HepG2 (cell line): ENCODE results near the gene AHNAK. TPM values are rescaled to one million over a fixed set of nuclear protein-coding genes. Genes with fewer than 3 reads are reported as not detected.
A peak's percentile ranks its signal among the peaks of the same experiment; 100 is the strongest.

Source experiments
- ARNT2 ChIP-seq: sonication (generic); formaldehyde crosslinking; IDR thresholded peaks from 2 replicates; pipeline ENCODE4 v1.8.0; 2022; ENCODE audit warnings: mild to moderate bottlenecking, low read depth, missing genetic modification reagents, moderate library complexity
- CBX1 ChIP-seq: IDR thresholded peaks from one replicate; pipeline ENCODE4 v1.6.1; 2016; ENCODE audit warnings: antibody characterized with exemption, low read depth
- GABPA ChIP-seq, 2 experiments: IDR thresholded peaks; 2 replicates each; pipeline ENCODE4 v1.6.1; 2011 to 2016; ENCODE audit warnings: low read depth in 2 of 2, low read length in 1 of 2, missing biosample characterization in 1 of 2, missing genetic modification characterization in 1 of 2
- GPBP1L1 ChIP-seq: sonication (generic); formaldehyde crosslinking; IDR thresholded peaks from 2 replicates; pipeline ENCODE4 v1.5.0; 2020; ENCODE audit warnings: mild to moderate bottlenecking, missing genetic modification reagents
- IRX3 ChIP-seq: sonication (generic); formaldehyde crosslinking; IDR thresholded peaks from 2 replicates; pipeline ENCODE4 v1.8.1; 2023; ENCODE audit warnings: mild to moderate bottlenecking, low read depth, missing genetic modification reagents, borderline replicate concordance
- LCORL ChIP-seq, 2 experiments: fragments of 450-650 bp in 1 of 2; sonication (generic) in 1 of 2; formaldehyde crosslinking in 1 of 2; IDR thresholded peaks; 2 replicates each; pipeline versions ENCODE4 v1.5.0 to v1.6.1; 2017 to 2020; ENCODE audit warnings: antibody characterized with exemption in 1 of 2, missing genetic modification reagents in 1 of 2
- NFE2L1 ChIP-seq: sonication (generic); formaldehyde crosslinking; IDR thresholded peaks from 2 replicates; pipeline ENCODE4 v1.4.0; 2020; ENCODE audit warnings: missing genetic modification reagents, mild to moderate bottlenecking, borderline replicate concordance
- REXO4 ChIP-seq: sonication (generic); formaldehyde crosslinking; IDR thresholded peaks from 2 replicates; pipeline ENCODE4 v1.8.0; 2022; ENCODE audit warnings: missing genetic modification reagents, mild to moderate bottlenecking, borderline replicate concordance
- RXRA ChIP-seq: sonication (generic); formaldehyde crosslinking; IDR thresholded peaks from 2 replicates; pipeline ENCODE4 v1.5.1; 2020; ENCODE audit warnings: missing genetic modification reagents
- SOX13 ChIP-seq, 3 experiments: fragments of 450-650 bp in 1 of 3; sonication (generic) in 1 of 3; formaldehyde crosslinking in 1 of 3; IDR thresholded peaks in 2 of 3; conservative IDR thresholded peaks in 1 of 3; 2 replicates each; pipeline versions ENCODE4 v1.5.0 to v1.6.1; 2016 to 2020; ENCODE audit warnings: antibody characterized with exemption in 1 of 3, mild to moderate bottlenecking in 1 of 3, missing compliant biosample characterization in 1 of 3, missing genetic modification reagents in 1 of 3, moderate library complexity in 1 of 3
- SRF ChIP-seq: IDR thresholded peaks from 2 replicates; pipeline ENCODE4 v1.6.1; 2011; ENCODE audit warnings: mild to moderate bottlenecking, low read depth, low read length, moderate library complexity
- TEAD3 ChIP-seq: optimal IDR thresholded peaks from 2 replicates; pipeline ENCODE3; 2016; ENCODE audit warnings: borderline replicate concordance
- THAP9 ChIP-seq: sonication (generic); formaldehyde crosslinking; IDR thresholded peaks from 2 replicates; pipeline ENCODE4; 2020; ENCODE audit warnings: missing genetic modification reagents, mild to moderate bottlenecking, borderline replicate concordance
- ZFP62 ChIP-seq: sonication (generic); formaldehyde crosslinking; IDR thresholded peaks from 2 replicates; pipeline ENCODE4 v1.4.0; 2020; ENCODE audit warnings: missing genetic modification reagents
- ZFX ChIP-seq: sonication (generic); formaldehyde crosslinking; IDR thresholded peaks from 2 replicates; pipeline ENCODE4 v1.4.0; 2020; ENCODE audit warnings: mild to moderate bottlenecking, low read depth, missing genetic modification reagents, moderate library complexity
- ZHX1 ChIP-seq: sonication (generic); formaldehyde crosslinking; IDR thresholded peaks from 2 replicates; pipeline ENCODE4 v1.8.1; 2022; ENCODE audit warnings: low read depth, mild to moderate bottlenecking, missing genetic modification reagents
- ZNF350 ChIP-seq: sonication (generic); formaldehyde crosslinking; IDR thresholded peaks from 2 replicates; pipeline ENCODE4 v1.4.0; 2020; ENCODE audit warnings: mild to moderate bottlenecking, low read depth, missing genetic modification reagents, borderline replicate concordance
- ZNF530 ChIP-seq: sonication (generic); formaldehyde crosslinking; IDR thresholded peaks from 2 replicates; pipeline ENCODE4 v1.5.0; 2020; ENCODE audit warnings: low read depth, mild to moderate bottlenecking, missing genetic modification reagents
- ZNF589 ChIP-seq: sonication (generic); formaldehyde crosslinking; conservative IDR thresholded peaks from 2 replicates; pipeline ENCODE4 v1.8.0; 2022; ENCODE audit warnings: mild to moderate bottlenecking, moderate library complexity, missing genetic modification reagents
- ZNF615 ChIP-seq: sonication (generic); formaldehyde crosslinking; IDR thresholded peaks from 2 replicates; pipeline ENCODE4 v1.5.0; 2020; ENCODE audit warnings: mild to moderate bottlenecking, missing genetic modification reagents, borderline replicate concordance
- ZNF772 ChIP-seq: sonication (generic); formaldehyde crosslinking; IDR thresholded peaks from 2 replicates; pipeline ENCODE4 v1.5.0; 2020; ENCODE audit warnings: mild to moderate bottlenecking, missing genetic modification reagents
- ZNF776 ChIP-seq: sonication (generic); formaldehyde crosslinking; IDR thresholded peaks from 2 replicates; pipeline ENCODE4 v1.4.0; 2020; ENCODE audit warnings: mild to moderate bottlenecking, missing genetic modification reagents
- polyA plus RNA-seq, 8 experiments: library from polyadenylated mRNA; depleted of rRNA in 3 of 8; stranded (reverse) in 7 of 8; unstranded in 1 of 8; fragments of >200 nt; fragmentation: Illumina TruSeq in 4 of 8; extraction: Trizol in 4 of 8; gene quantifications; 2 replicates each; pipeline versions ENCODE4 v1.2.1 to v1.2.3, GENCODE V29; 2011 to 2016; ENCODE audit warnings: low read depth in 4 of 8, missing spikeins in 1 of 8, mixed read lengths in 1 of 8; ENCODE audit not compliant: insufficient read depth in 1 of 8
- total RNA-seq, 5 experiments: library from RNA; depleted of rRNA; stranded (reverse); fragments of >200 nt; fragmentation: Illumina TruSeq; extraction: Trizol; gene quantifications; 2 replicates each; pipeline ENCODE4 v1.2.3, GENCODE V29; 2016; ENCODE audit warnings: low read depth in 1 of 5

Gene AHNAK
- total and polyA plus RNA-seq, 2 of the 13 experiments (the other 11 are each of a cell fraction or from before 2014, with no cell fraction given) = 23.4 to 25.0 TPM

- TF ChIP-seq ZHX1 (CRISPR knock-in tag) (no peak), ZFP62 (CRISPR knock-in tag) (no peak), ZNF772 (CRISPR knock-in tag) (no peak), REXO4 (CRISPR knock-in tag) (no peak), RXRA (CRISPR knock-in tag) (no peak), TEAD3 (CRISPR knock-in tag) (peak; percentile 95), LCORL (IDR thresholded peaks at IDR 0.05) (no peak), LCORL (CRISPR knock-in tag; IDR thresholded peaks at IDR 0.05) (peak; percentile 88), ZNF350 (no peak), ZFX (peak; percentile 69; the same call in 1 of the 2 replicates), IRX3 (CRISPR knock-in tag) (no peak), SOX13 (IDR thresholded peaks at IDR 0.05) (no peak), SOX13 (CRISPR knock-in tag; conservative IDR thresholded peaks at IDR 0.05 in 1 of 2, IDR thresholded peaks at IDR 0.05 in 1 of 2) (peak in 1 of 2 experiments; percentile 25; a peak in 1 of 4 replicates), ZNF776 (no peak), GPBP1L1 (CRISPR knock-in tag) (no peak), ZNF530 (CRISPR knock-in tag) (no peak), SRF (0 out of 2 replicates have a peak, but pooled peaks have one; percentile 15), CBX1 (no peak), GABPA (IDR thresholded peaks at IDR 0.05; ENCODE audit: low read depth, low read length) (no peak), GABPA (CRISPR knock-in tag; IDR thresholded peaks at IDR 0.05; ENCODE audit: low read depth) (peak; percentile 35; the same call in 1 of the 2 replicates), ZNF589 (CRISPR knock-in tag) (no peak), ARNT2 (peak; percentile 51; the same call in 1 of the 2 replicates), ZNF615 (CRISPR knock-in tag) (no peak), NFE2L1 (CRISPR knock-in tag) (no peak), THAP9 (CRISPR knock-in tag) (no peak; the same call in 1 of the 2 replicates)
Measured at GRCh38 chr11:62560566-62561103, 14.0 kb upstream of the AHNAK start (continued).
